Bronchial epithelial cell (primary cell): ENCODE measurements around the gene STRN3. TPM values are rescaled to one million over a fixed set of nuclear protein-coding genes. Genes with fewer than 3 reads are reported as not detected.
"Not testable (repeated sequence)": the region's sequence is repeated elsewhere in the genome, so short reads cannot be mapped to it uniquely, and the experiment has no call there.

ENCODE experiments used
- DNase-seq: peaks from one replicate; pipeline ENCODE4 v3.0.0-alpha.2; 2010; ENCODE audit warnings: low read depth
- FAIRE-seq: peaks from 2 replicates; lab custom pipeline; 2011; peaks lifted over from hg19 to GRCh38; lab: Jason Lieb, UNC
- H3K27me3 ChIP-seq: 2 replicates; pipeline ENCODE4 v1.5.1; 2011; ENCODE audit warnings: low read length; ENCODE audit not compliant: control insufficient read depth, insufficient read depth
- H3K36me3 ChIP-seq: 2 replicates; pipeline ENCODE4 v1.5.1; 2011; ENCODE audit warnings: low read length; ENCODE audit not compliant: control insufficient read depth, insufficient read depth
- H3K4me3 ChIP-seq: 2 replicates; pipeline ENCODE4 v1.5.1; 2011; ENCODE audit warnings: mild to moderate bottlenecking, low read depth, low read length, control low read depth
- CTCF ChIP-seq: IDR thresholded peaks from 2 replicates; pipeline ENCODE4 v1.5.1; 2011; ENCODE audit warnings: mild to moderate bottlenecking, moderate library complexity, low read length, control low read depth, inconsistent platforms; ENCODE audit not compliant: insufficient read depth, severe bottlenecking
- total RNA-seq: library from RNA; depleted of rRNA; stranded (reverse); fragments of >200 nt; gene quantifications from 2 replicates; pipeline ENCODE4 v1.2.1, GENCODE V29; 2014

Gene STRN3
- total RNA-seq, 1 donor from 2014 or later, result 76.9 TPM

DNA sequence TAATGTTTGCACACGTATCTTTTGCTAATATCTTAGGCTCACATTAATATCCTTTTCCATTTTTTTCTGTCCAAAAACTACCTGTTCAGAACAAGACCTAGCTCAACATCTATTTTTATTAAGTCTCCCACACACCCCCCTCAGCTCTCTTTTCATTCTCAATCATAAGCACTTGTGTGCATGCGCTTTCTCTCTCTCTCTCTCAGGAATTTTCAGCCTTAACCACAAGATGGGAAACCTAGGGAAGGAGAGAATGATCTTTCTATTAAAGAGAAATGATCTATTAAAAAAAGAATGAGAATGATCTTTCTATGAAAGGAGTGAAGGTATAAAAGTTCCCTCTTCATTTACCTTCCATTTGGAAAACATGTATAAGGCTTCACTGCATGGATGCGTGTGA is 40.4 kb downstream of the STRN3 start:
- no peak for TF ChIP-seq CTCF
- FAIRE-seq (no peak), DNase-seq (no peak)
- no peaks in the 10 kb centered on the region for H3K27me3 ChIP-seq
- no peak overlapping the region for H3K4me3 ChIP-seq
- H3K36me3 ChIP-seq, result no peaks in the 10 kb centered on the region

DNA sequence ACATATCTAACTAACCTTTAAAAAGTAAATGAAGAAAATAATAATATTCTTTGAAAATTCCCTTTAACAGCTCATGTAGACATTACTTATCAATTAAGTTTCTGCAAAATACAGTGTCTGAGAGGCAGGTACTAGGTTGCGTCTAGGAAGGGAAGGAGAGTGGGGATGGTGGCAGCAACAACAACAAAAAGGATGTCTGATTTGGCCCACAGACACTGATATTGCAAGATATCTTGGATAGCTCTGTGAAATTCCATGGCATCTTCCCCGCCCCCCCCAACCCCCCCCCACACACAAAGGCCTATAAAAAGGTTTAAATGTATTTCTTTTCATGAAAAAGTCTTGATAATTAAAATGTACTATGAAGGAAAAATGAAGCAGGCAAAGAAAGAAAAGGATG is 42.3 kb downstream of the STRN3 start:
- TF ChIP-seq CTCF, result no peak
- H3K27me3 ChIP-seq, result no peaks in the 10 kb centered on the region
- H3K4me3 ChIP-seq, result no peak overlapping the region
- DNase-seq (no peak), FAIRE-seq (no peak)
- no peaks in the 10 kb centered on the region for H3K36me3 ChIP-seq

GRCh38 chr14:30982533-30982932 is 43.6 kb downstream of the STRN3 start:
- FAIRE-seq, result no peak
- Histone ChIP-seq H3K27me3 (no peaks in the 10 kb centered on the region), H3K4me3 (no peak overlapping the region), H3K36me3 (no peaks in the 10 kb centered on the region)
- DNase-seq, result no peak
- no peak for TF ChIP-seq CTCF

DNA sequence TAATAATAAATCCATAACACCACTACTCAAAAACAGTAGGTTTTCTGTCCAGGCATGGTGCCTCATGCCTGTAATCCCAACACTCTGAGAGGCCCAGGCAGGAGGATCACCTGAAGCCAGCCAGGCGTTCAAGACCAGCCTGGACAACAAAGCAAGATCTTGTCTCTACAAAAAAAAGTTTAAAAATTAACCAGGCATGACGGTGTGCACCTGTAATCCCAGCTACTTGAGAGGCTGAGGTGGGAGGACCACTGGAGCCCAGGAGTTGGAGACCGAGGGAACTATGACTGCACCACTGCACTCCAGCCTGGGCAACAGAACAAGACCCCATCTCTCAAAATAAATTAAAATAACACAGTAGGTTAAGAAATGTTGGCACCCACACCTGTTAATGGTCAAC is 45.2 kb downstream of the STRN3 start:
- Histone ChIP-seq H3K36me3 (no peaks in the 10 kb centered on the region), H3K27me3 (no peaks in the 10 kb centered on the region), H3K4me3 (no peak overlapping the region)
- DNase-seq (no peak), FAIRE-seq (no peak)
- no peak for TF ChIP-seq CTCF

DNA sequence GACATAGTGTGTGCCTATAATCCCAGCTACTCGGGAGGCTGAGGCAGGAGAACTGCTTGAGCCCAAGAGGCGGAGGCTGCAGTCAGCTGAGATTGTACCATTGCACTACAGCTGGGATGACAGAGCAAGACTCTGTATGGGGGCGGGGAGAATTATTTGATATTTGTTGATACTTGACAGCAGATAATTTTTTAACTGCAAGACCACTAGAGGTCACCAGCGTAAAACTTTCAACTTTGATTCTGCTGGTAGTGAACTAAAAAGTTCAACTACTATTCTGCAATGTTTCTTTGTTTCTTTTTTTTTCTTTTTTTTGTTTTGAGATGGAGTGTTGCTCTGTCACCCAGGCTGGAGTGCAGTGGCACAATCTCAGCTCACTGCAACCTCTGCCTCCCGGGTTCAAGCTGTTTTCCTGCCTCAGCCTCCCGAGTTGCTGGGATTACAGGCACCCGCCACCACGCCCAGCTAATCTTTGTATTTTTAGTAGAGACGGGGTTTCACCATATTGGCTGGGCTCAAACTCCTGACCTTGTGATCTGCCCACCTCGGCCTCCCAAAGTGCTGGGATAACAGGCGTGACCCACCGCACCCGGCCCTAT is 46.0 kb downstream of the STRN3 start:
- not testable (repeated sequence) for H3K27me3 ChIP-seq, H3K4me3 ChIP-seq, FAIRE-seq, H3K36me3 ChIP-seq
- DNase-seq, result peak; percentile 71
- TF ChIP-seq CTCF, result peak; percentile 59

DNA sequence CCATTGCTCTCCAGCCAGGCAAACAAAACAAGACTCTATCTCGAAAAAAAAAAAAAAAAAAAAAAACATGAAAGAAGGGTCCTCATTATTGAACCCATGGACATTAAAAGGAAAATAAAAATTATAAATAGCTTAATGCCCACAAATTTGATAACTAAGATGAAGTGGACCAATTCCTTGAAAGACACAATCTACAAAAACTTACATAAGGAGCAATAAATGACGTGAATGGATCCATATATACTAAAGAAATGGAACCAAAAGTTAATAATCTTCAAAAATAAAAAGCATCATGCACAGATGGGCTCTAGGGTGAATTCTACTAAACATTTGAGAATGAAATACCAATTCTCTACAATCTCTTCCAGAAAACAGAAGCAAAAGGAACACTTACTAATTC is 48.4 kb downstream of the STRN3 start:
- no peak for TF ChIP-seq CTCF
- no peak overlapping the region for H3K4me3 ChIP-seq
- DNase-seq, result no peak
- no peak for FAIRE-seq
- no peaks in the 10 kb centered on the region for H3K36me3 ChIP-seq
- H3K27me3 ChIP-seq, result no peaks in the 10 kb centered on the region
